Psoas muscle (tissue), 8 donors: ENCODE data around the gene DSC2. TPM values are rescaled to one million over a fixed set of nuclear protein-coding genes. Genes with fewer than 3 reads are reported as not detected.
"Not testable (repeated sequence)": the region's sequence is repeated elsewhere in the genome, so short reads cannot be mapped to it uniquely, and the experiment has no call there.

Experiments used
- ATAC-seq, 4 donors: fragments of 200-7000 bp; cut with Tn5 transposase; one replicate each; pipeline ENCODE4 v1.9.1; 2020; ENCODE audit warnings: moderate library complexity in 3 of 4, mild to moderate bottlenecking in 2 of 4
- DNase-seq, 2 donors: peaks; one replicate each; pipeline ENCODE4 v3.0.0-alpha.2; 2020
- H3K27ac ChIP-seq: fragments of 200-600 bp; one replicate; pipeline ENCODE4 v1.8.0; 2022
- H3K27me3 ChIP-seq, 3 donors: fragments of 200-600 bp in 1 of 3; one replicate each; pipeline versions ENCODE4 v1.6.1 to v1.8.0; 2013 to 2022; ENCODE audit warnings: low read length in 2 of 3, mild to moderate bottlenecking in 2 of 3, moderate library complexity in 1 of 3; ENCODE audit not compliant: insufficient read depth in 3 of 3
- H3K36me3 ChIP-seq, 2 donors: fragments of 200-600 bp in 1 of 2; one replicate each; pipeline versions ENCODE4 v1.6.1 to v1.8.0; 2013 to 2022; ENCODE audit warnings: low read depth in 1 of 2, mild to moderate bottlenecking in 1 of 2, moderate library complexity in 1 of 2; ENCODE audit not compliant: insufficient read depth in 1 of 2
- H3K4me1 ChIP-seq: fragments of 200-600 bp; one replicate; pipeline ENCODE4 v1.8.0; 2022
- H3K4me3 ChIP-seq: fragments of 200-600 bp; one replicate; pipeline ENCODE4 v1.8.0; 2022; ENCODE audit warnings: mild to moderate bottlenecking
- H3K9me3 ChIP-seq: fragments of 200-600 bp; one replicate; pipeline ENCODE4 v1.8.0; 2022
- WGBS, 3 donors: extraction: QIAGEN DNeasy Blood & Tissue Kit; methylation state at CpG; one replicate each; pipeline versions ENCODE4 v1.1.6 to v1.1.7; 2013; 5-methylcytosine and 5-hydroxymethylcytosine counted together
- intact Hi-C, 2 donors: fragments of 100-400 bp; cut with DNase I; formaldehyde crosslinking; loops; one replicate each; pipeline versions ENCODE4 v1.11.0 to v1.14.2; 2022
- polyA plus RNA-seq, 3 donors: library from polyadenylated mRNA; stranded (reverse); fragments of 200-250 nt; gene quantifications; one replicate each; pipeline ENCODE4 v1.2.3, GENCODE V29; 2013
- total RNA-seq, 4 donors: library from RNA; stranded (reverse); fragmentation: NEBNext Ultra II Directional in 2 of 4; extraction: Animal tissue kit (Norgen Biotek cat#: 25700) in 2 of 4; gene quantifications; one replicate each; pipeline versions ENCODE4 v1.2.1 to v1.2.4, GENCODE V29; 2021 to 2023
- TF ChIP-seq, protein P1 (sequence below): fragments of 200-600 bp; IDR thresholded peaks from one replicate; pipeline ENCODE4 v1.8.0; 2022; ENCODE audit warnings: antibody characterized with exemption
- donor health status: healthy with polysubstance abuse.
- donor health status: DM: no; HTN: no; CAD: no; lungs with moderate emphysema.
- donor health status: Bipolar disorder and iron deficiency.
- donor health status: healthy.
- donor health status: DM: yes; HTN: yes; CAD: no.
- donor health status: DM: no; HTN: no; CAD: no.
- donor health status: DM: no; HTN: no; CAD: no.
- donor health status: DM: yes; HTN: yes; CAD: no.

Gene DSC2
- total and polyA plus RNA-seq, 7 donors: 0.11 to 2.4 (median 0.66) TPM

DNA sequence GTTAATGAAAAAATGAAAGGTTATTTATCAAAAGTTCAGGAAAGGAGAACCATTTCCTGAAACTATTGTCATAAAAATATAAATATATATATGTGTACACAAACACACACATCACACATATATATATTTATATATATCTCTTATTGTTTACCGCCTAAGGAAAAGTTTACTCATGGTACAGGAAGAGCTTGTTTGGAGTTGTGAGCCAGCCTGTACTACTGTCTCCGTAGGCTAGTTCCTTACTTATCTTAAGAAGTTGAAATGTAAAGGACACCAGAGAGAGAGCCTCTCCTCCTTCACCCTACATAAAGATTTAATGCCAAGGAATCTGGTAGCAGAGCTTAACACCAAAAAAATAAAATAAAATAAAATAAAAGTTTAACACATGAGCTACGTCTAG is 40.8 kb upstream of the DSC2 start:
- intact Hi-C loops: no loop called here
- no peak for ATAC-seq

DNA sequence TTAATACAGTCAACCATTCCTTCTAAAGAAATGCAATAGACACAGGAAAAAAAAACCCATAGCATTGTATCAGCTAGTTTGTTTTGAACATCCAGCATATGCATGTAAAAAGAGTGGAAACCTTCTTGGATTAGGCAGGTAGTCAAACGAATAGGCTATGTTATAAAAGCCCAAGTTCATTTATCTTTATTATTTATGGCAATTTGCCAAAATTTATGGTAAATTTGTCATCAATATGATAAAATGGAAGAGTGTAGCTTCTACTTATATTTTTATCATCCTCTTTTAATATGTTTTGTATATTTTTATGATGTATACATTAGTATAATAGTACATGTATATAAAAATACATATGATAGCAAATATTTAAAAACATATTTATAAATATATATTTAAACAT is 36.5 kb upstream of the DSC2 start:
- H3K27ac ChIP-seq: no peak overlapping the region
- no peak overlapping the region for H3K4me3 ChIP-seq
- no peaks in the 10 kb centered on the region for H3K36me3 ChIP-seq
- intact Hi-C loops: no loop called here
- ATAC-seq: no peak
- no peaks in the 10 kb centered on the region for H3K9me3 ChIP-seq
- TF ChIP-seq, protein P1, sequence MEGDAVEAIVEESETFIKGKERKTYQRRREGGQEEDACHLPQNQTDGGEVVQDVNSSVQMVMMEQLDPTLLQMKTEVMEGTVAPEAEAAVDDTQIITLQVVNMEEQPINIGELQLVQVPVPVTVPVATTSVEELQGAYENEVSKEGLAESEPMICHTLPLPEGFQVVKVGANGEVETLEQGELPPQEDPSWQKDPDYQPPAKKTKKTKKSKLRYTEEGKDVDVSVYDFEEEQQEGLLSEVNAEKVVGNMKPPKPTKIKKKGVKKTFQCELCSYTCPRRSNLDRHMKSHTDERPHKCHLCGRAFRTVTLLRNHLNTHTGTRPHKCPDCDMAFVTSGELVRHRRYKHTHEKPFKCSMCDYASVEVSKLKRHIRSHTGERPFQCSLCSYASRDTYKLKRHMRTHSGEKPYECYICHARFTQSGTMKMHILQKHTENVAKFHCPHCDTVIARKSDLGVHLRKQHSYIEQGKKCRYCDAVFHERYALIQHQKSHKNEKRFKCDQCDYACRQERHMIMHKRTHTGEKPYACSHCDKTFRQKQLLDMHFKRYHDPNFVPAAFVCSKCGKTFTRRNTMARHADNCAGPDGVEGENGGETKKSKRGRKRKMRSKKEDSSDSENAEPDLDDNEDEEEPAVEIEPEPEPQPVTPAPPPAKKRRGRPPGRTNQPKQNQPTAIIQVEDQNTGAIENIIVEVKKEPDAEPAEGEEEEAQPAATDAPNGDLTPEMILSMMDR: no peak
- no peak for DNase-seq
- no peaks in the 10 kb centered on the region for H3K4me1 ChIP-seq
- WGBS, 3 donors: 48 to 54% (median 53%) methylated on average over 1 of the region's 1 CpG
- no peaks in the 10 kb centered on the region for H3K27me3 ChIP-seq

More for the DNA sequence above, 40.8 kb upstream of the DSC2 start:
- TF ChIP-seq, protein P1: no peak
- 79 to 90% (median 85%) methylated on average over 3 of the region's 3 CpGs for WGBS, 3 donors
- no peaks in the 10 kb centered on the region for H3K4me1 ChIP-seq
- no peaks in the 10 kb centered on the region for H3K27me3 ChIP-seq
- H3K4me3 ChIP-seq: no peak overlapping the region
- H3K36me3 ChIP-seq: no peaks in the 10 kb centered on the region
- no peaks in the 10 kb centered on the region for H3K9me3 ChIP-seq
- DNase-seq: no peak
- no peak overlapping the region for H3K27ac ChIP-seq

GRCh38 chr18:31134988-31135529 is 32.8 kb upstream of the DSC2 start:
- intact Hi-C loops: no loop called here
- Histone ChIP-seq H3K27me3 (no peaks in the 10 kb centered on the region), H3K4me3 (no peak overlapping the region), H3K27ac (no peak overlapping the region), H3K4me1 (no peaks in the 10 kb centered on the region), H3K36me3 (no peaks in the 10 kb centered on the region), H3K9me3 (no peaks in the 10 kb centered on the region)
- ATAC-seq (no peak), DNase-seq (no peak)
- TF ChIP-seq, protein P1: no peak
- WGBS, 3 donors: 84 to 88% (median 87%) methylated on average over 4 of the region's 4 CpGs

- DNase-seq (no peak), ATAC-seq (no peak)
- WGBS, 3 donors: 59 to 78% (median 63%) methylated on average over 1 of the region's 1 CpG
- TF ChIP-seq, protein P1: no peak
- Histone ChIP-seq H3K36me3 (no peaks in the 10 kb centered on the region), H3K27ac (no peak overlapping the region), H3K9me3 (no peaks in the 10 kb centered on the region), H3K27me3 (no peaks in the 10 kb centered on the region), H3K4me1 (no peaks in the 10 kb centered on the region), H3K4me3 (no peak overlapping the region)
- intact Hi-C loops: no loop called here
These were observed 27.3 kb upstream of the DSC2 start for GRCh38 chr18:31129398-31130115.

DNA sequence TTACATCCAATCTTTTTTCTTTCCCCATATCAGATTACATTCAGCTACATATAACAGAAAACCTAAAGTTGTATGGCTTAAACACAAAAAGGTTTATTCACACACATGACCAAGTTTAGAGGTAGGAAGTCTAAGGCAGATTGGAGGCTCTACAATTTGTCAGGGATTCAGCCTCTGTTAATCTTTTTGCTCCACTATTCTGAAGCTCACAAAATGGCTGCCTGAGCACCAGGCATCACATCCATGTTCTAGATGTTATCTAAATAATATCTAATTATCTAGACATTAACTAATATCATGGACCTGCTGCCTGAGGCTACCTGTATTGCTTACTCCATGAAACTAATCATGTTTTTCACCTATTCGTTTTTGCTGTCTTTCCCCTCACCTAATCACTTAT is 23.7 kb upstream of the DSC2 start:
- ATAC-seq (no peak), DNase-seq (no peak)
- 79 to 92% (median 92%) methylated on average over 1 of the region's 1 CpG for WGBS, 3 donors
- Histone ChIP-seq H3K9me3 (no peaks in the 10 kb centered on the region), H3K36me3 (no peaks in the 10 kb centered on the region), H3K4me3 (no peak overlapping the region), H3K4me1 (no peaks in the 10 kb centered on the region), H3K27ac (no peak overlapping the region), H3K27me3 (no peaks in the 10 kb centered on the region)
- TF ChIP-seq, protein P1: no peak
- intact Hi-C loops: no loop called here

GRCh38 chr18:31123125-31123524 is 20.9 kb upstream of the DSC2 start:
- DNase-seq, H3K9me3 ChIP-seq, H3K4me1 ChIP-seq, H3K27me3 ChIP-seq, H3K4me3 ChIP-seq, intact Hi-C loops, H3K36me3 ChIP-seq, ATAC-seq, H3K27ac ChIP-seq: not testable (repeated sequence)
- 76 to 85% (median 81%) methylated on average over 2 of the region's 2 CpGs for WGBS, 3 donors
